IgD-negative memory B cell (primary cell): ENCODE measurements around the gene PYCR2. TPM values are rescaled to one million over a fixed set of nuclear protein-coding genes. Genes with fewer than 3 reads are reported as not detected.
"Not testable (repeated sequence)": the region's sequence is repeated elsewhere in the genome, so short reads cannot be mapped to it uniquely, and the experiment has no call there.

ENCODE experiments used
- H3K27ac Mint-ChIP-seq, 3 donors: one replicate each; pipeline ENCODE4 v1.8.0; 2020 to 2022; ENCODE audit warnings: mild to moderate bottlenecking in 3 of 3, mixed read lengths in 3 of 3, moderate library complexity in 1 of 3
- H3K27me3 Mint-ChIP-seq: one replicate; pipeline ENCODE4 v1.8.0; 2021; ENCODE audit warnings: mixed read lengths
- H3K36me3 Mint-ChIP-seq: one replicate; pipeline ENCODE4 v1.8.0; 2020; ENCODE audit warnings: mild to moderate bottlenecking, mixed read lengths
- H3K4me1 Mint-ChIP-seq, 3 donors: one replicate each; pipeline ENCODE4 v1.8.0; 2020 to 2022; ENCODE audit warnings: mixed read lengths in 3 of 3, mild to moderate bottlenecking in 1 of 3
- H3K4me3 Mint-ChIP-seq, 4 donors: one replicate each; pipeline ENCODE4 v1.8.0; 2020 to 2022; ENCODE audit warnings: mild to moderate bottlenecking in 4 of 4, mixed read lengths in 4 of 4, moderate library complexity in 3 of 4
- H3K9me3 Mint-ChIP-seq, 3 donors: one replicate each; pipeline ENCODE4 v1.8.0; 2020 to 2021; ENCODE audit warnings: mixed read lengths in 3 of 3, mild to moderate bottlenecking in 1 of 3
- polyA plus RNA-seq: library from polyadenylated mRNA; unstranded; fragments of 300-500 nt; fragmentation: Illumina TruSeq; gene quantifications from one replicate; pipeline ENCODE4 v1.2.3, GENCODE V29; 2021

Gene PYCR2
- polyA plus RNA-seq, 1 donor from 2014 or later: 68.9 TPM

GRCh38 chr1:225936523-225936922 is 12.5 kb upstream of the PYCR2 start:
- H3K27ac Mint-ChIP-seq: no peak overlapping the region
- no peak overlapping the region for H3K4me3 Mint-ChIP-seq
- peaks cover 0 to 3% (median 3%) of the 10 kb centered on the region in 3 donors for H3K4me1 Mint-ChIP-seq
- H3K9me3 Mint-ChIP-seq: no peaks in the 10 kb centered on the region
- no peaks in the 10 kb centered on the region for H3K36me3 Mint-ChIP-seq
- no peaks in the 10 kb centered on the region for H3K27me3 Mint-ChIP-seq

DNA sequence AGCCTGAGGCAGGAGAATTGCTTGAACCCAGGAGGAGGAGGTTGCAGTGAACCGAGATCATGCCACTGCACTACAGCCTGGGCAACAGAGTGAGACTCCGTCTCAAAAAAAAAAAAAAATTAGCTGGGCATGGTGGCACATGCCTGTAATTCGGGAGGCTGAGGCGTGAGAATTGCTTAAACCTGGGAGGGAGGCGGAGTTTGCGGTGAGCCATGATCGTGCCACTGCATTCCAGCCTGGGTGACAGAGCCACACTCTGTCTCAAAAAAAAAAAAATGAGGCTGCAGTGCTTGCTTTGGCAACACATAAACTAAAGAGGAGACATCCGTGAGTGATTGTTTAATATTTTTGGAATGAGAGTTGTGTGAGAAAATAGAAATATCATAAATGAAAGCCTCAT is 12.0 kb upstream of the PYCR2 start:
- not testable (repeated sequence) for H3K9me3 Mint-ChIP-seq, H3K27ac Mint-ChIP-seq, H3K36me3 Mint-ChIP-seq, H3K4me1 Mint-ChIP-seq, H3K4me3 Mint-ChIP-seq, H3K27me3 Mint-ChIP-seq

GRCh38 chr1:225934711-225935110 is 10.7 kb upstream of the PYCR2 start:
- Mint-ChIP-seq H3K36me3 (no peaks in the 10 kb centered on the region), H3K4me3 (peak overlapping the region in 1 of 4 donors; percentile 65), H3K27me3 (no peaks in the 10 kb centered on the region)

GRCh38 chr1:225933072-225933471 is 9.0 kb upstream of the PYCR2 start:
- Mint-ChIP-seq H3K4me3 (no peak overlapping the region), H3K36me3 (no peaks in the 10 kb centered on the region), H3K27ac (no peak overlapping the region), H3K9me3 (no peaks in the 10 kb centered on the region), H3K27me3 (no peaks in the 10 kb centered on the region), H3K4me1 (peaks cover 0 to 3% (median 2%) of the 10 kb centered on the region in 3 donors)

More at GRCh38 chr1:225934711-225935110, 10.7 kb upstream of the PYCR2 start:
- H3K4me1 Mint-ChIP-seq: peaks cover 0 to 3% (median 2%) of the 10 kb centered on the region in 3 donors
- H3K9me3 Mint-ChIP-seq: no peaks in the 10 kb centered on the region
- no peak overlapping the region for H3K27ac Mint-ChIP-seq

GRCh38 chr1:225931270-225932136 is 7.5 kb upstream of the PYCR2 start:
- H3K27ac Mint-ChIP-seq: peak overlapping the region in 1 of 3 donors; percentile 97
- no peaks in the 10 kb centered on the region for H3K27me3 Mint-ChIP-seq
- no peaks in the 10 kb centered on the region for H3K9me3 Mint-ChIP-seq
- no peaks in the 10 kb centered on the region for H3K36me3 Mint-ChIP-seq
- H3K4me1 Mint-ChIP-seq: peaks cover 0 to 2% (median 2%) of the 10 kb centered on the region in 3 donors
- peak overlapping the region in 2 of 4 donors; percentile 7 to 16 for H3K4me3 Mint-ChIP-seq

- H3K27ac Mint-ChIP-seq: no peak overlapping the region
- H3K4me3 Mint-ChIP-seq: peak overlapping the region in 1 of 4 donors; percentile 47
- no peaks in the 10 kb centered on the region for H3K9me3 Mint-ChIP-seq
- no peaks in the 10 kb centered on the region for H3K36me3 Mint-ChIP-seq
- H3K27me3 Mint-ChIP-seq: no peaks in the 10 kb centered on the region
- H3K4me1 Mint-ChIP-seq: no peaks in the 10 kb centered on the region
Measured at GRCh38 chr1:225930566-225930965, 6.5 kb upstream of the PYCR2 start.

DNA sequence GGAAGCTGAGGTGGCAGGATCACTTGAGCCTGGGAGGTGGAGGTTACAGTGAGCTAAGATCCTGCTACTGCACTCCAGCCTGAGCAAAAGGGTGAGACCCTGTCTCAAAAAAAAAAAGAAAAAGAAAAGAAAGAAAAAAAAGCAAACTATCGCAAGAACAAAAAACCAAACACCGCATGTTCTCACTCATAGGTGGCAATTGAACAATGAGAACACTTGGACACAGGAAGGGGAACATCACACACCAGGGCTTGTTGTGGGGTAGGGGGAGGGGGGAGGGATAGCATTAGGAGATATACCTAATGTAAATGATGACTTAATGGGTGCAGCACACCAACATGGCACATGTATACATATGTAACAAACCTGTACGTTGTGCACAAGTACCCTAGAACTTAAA is 5.4 kb upstream of the PYCR2 start:
- H3K9me3 Mint-ChIP-seq, H3K27me3 Mint-ChIP-seq, H3K4me3 Mint-ChIP-seq, H3K27ac Mint-ChIP-seq, H3K4me1 Mint-ChIP-seq, H3K36me3 Mint-ChIP-seq: not testable (repeated sequence)

GRCh38 chr1:225928186-225929175 is 4.4 kb upstream of the PYCR2 start:
- no peaks in the 10 kb centered on the region for H3K36me3 Mint-ChIP-seq
- H3K27ac Mint-ChIP-seq: peak overlapping the region in 2 of 3 donors; percentile 10 to 46
- peaks cover 2 to 5% (median 4%) of the 10 kb centered on the region in 3 donors for H3K4me1 Mint-ChIP-seq
- peak overlapping the region in 1 of 4 donors; percentile 17 for H3K4me3 Mint-ChIP-seq
- H3K9me3 Mint-ChIP-seq: no peaks in the 10 kb centered on the region
- no peaks in the 10 kb centered on the region for H3K27me3 Mint-ChIP-seq

DNA sequence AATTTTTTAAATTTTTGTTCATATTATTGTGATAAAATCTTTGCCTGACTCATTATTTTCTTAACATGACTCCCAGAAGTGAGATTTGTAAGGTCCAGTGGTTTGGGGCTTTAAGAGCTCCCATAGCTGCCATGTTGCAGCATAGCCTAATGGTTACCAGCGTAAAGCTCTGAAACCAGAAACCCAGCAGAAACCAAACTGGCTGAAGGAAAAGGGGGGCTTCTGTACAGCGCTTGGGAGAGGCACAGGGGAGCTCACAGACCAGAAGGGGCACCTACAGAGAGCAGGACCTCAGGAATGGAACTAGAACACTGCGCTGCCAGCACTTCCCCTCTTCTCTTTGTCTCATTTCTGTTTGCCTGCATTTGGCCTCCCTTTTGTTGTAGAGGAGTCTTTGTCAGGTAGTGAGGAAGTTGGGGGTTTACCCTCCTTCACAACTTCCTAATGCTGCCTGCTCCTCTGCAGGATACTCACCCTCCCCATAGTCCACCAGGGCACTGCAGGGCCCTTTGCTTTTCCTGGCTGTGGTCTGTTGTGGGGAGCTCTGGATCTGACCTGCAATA is 2.6 kb upstream of the PYCR2 start:
- Mint-ChIP-seq H3K4me3 (peak overlapping the region in 2 of 4 donors; percentile 26 to 32), H3K36me3 (no peaks in the 10 kb centered on the region), H3K27me3 (no peaks in the 10 kb centered on the region), H3K9me3 (no peaks in the 10 kb centered on the region), H3K4me1 (peaks cover 4 to 11% (median 6%) of the 10 kb centered on the region in 3 donors), H3K27ac (peak overlapping the region in 1 of 3 donors; percentile 71)

DNA sequence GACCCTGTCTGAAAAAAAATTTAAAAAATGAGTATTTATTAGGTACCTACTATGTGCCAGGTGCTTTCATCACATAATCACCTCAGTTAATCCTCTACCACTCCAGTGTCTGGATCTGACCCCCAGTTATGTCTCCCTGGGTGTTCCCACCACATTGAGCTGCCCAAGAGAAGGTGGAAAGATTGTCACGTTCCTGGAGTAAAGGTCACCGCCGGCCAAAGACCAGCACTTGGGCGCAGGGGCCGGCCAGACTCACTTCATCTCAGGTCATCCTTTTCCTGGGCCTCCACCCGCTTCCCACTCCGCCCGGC is 714 bp downstream of the PYCR2 start:
- H3K27ac Mint-ChIP-seq: peak overlapping the region; percentile 73 to 98 (median 93)
- H3K9me3 Mint-ChIP-seq: no peaks in the 10 kb centered on the region
- no peaks in the 10 kb centered on the region for H3K27me3 Mint-ChIP-seq
- peak overlapping the region; percentile 93 to 98 (median 98) for H3K4me3 Mint-ChIP-seq
- no peaks in the 10 kb centered on the region for H3K36me3 Mint-ChIP-seq
- peaks cover 4 to 11% (median 6%) of the 10 kb centered on the region in 3 donors for H3K4me1 Mint-ChIP-seq

DNA sequence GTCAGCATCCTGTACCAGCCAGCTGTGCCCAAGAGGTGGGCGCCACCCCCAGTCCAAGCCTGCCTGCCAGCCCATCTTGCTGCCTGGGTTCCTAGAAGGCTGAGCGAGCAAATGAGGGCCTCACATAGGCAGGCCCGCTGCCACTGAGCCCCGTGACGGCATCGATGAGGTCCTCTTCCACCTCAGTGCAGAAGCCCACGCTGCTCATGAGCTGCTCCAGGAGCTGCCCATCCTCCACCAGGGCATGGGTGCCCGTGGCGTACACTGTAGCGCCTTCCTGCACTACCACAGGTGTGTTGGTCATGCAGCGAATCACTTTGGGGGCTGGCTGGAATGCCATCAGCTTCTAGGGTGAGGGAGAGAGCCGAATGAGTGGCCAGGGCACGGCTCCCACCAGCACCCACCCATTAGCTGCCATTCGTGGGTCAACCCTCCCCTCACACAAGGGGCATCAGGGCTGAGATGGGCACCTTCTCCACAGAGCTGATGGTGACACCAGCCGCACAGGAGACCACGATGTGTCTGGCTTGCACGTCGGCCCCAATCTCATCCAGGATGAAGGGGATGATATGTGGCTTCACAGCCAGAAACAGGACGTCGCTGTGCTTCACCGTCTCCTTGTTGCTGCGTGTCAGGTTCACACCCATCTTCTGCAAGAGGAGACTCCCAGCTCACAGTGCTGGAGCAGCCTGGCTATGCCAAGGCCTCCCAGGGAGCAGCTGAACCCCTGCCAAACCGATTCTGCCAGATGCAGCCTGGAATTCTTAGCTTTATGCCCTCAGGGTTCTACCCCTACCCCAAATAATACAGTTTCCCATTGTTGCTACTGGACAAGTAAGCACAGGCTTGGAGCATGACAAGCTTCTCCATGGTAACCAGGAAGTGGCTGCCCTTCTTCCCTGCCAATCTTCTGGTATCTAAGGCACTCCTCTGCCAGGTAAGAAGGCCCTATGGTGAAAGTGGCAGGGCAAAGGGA is 2.0 kb downstream of the PYCR2 start:
- no peak overlapping the region for H3K27ac Mint-ChIP-seq
- no peaks in the 10 kb centered on the region for H3K27me3 Mint-ChIP-seq
- H3K4me1 Mint-ChIP-seq: peaks cover 4 to 11% (median 6%) of the 10 kb centered on the region in 3 donors
- H3K36me3 Mint-ChIP-seq: no peaks in the 10 kb centered on the region
- no peaks in the 10 kb centered on the region for H3K9me3 Mint-ChIP-seq
- H3K4me3 Mint-ChIP-seq: peak overlapping the region in 2 of 4 donors; percentile 93 to 97

GRCh38 chr1:225919906-225920305 is 4.1 kb downstream of the PYCR2 start:
- H3K4me1 Mint-ChIP-seq: peaks cover 5 to 10% (median 6%) of the 10 kb centered on the region in 3 donors
- no peaks in the 10 kb centered on the region for H3K36me3 Mint-ChIP-seq
- H3K27me3 Mint-ChIP-seq: no peaks in the 10 kb centered on the region

GRCh38 chr1:225918280-225918679 is 5.8 kb downstream of the PYCR2 start:
- H3K36me3 Mint-ChIP-seq: no peaks in the 10 kb centered on the region
- peaks cover 5 to 8% (median 8%) of the 10 kb centered on the region in 3 donors for H3K4me1 Mint-ChIP-seq
- H3K27ac Mint-ChIP-seq: no peak overlapping the region
- H3K4me3 Mint-ChIP-seq: no peak overlapping the region
- no peaks in the 10 kb centered on the region for H3K9me3 Mint-ChIP-seq
- H3K27me3 Mint-ChIP-seq: no peaks in the 10 kb centered on the region

More at GRCh38 chr1:225919906-225920305, 4.1 kb downstream of the PYCR2 start:
- H3K9me3 Mint-ChIP-seq: no peaks in the 10 kb centered on the region
- no peak overlapping the region for H3K27ac Mint-ChIP-seq
- H3K4me3 Mint-ChIP-seq: no peak overlapping the region

GRCh38 chr1:225917536-225917935 is 6.5 kb downstream of the PYCR2 start:
- Mint-ChIP-seq H3K4me3 (no peak overlapping the region), H3K9me3 (no peaks in the 10 kb centered on the region), H3K36me3 (no peaks in the 10 kb centered on the region), H3K4me1 (peaks cover 0 to 8% (median 3%) of the 10 kb centered on the region in 3 donors), H3K27me3 (no peaks in the 10 kb centered on the region), H3K27ac (no peak overlapping the region)
